Hepatocyte (in vitro differentiated cells): Measurements from ENCODE around the gene SYNRG.

Experiments used
- EZH2 ChIP-seq: fragments of 200-600 bp; sonication (generic); IDR thresholded peaks from 2 replicates; pipeline ENCODE4 v1.6.1; 2016; ENCODE audit warnings: antibody characterized with exemption, mild to moderate bottlenecking, borderline replicate concordance
- TF ChIP-seq, protein P1 (sequence below): fragments of 200-600 bp; sonication (generic); IDR thresholded peaks from 2 replicates; pipeline ENCODE4 v1.5.1; 2016; ENCODE audit warnings: antibody characterized with exemption, mild to moderate bottlenecking; ENCODE audit not compliant: poor library complexity

DNA sequence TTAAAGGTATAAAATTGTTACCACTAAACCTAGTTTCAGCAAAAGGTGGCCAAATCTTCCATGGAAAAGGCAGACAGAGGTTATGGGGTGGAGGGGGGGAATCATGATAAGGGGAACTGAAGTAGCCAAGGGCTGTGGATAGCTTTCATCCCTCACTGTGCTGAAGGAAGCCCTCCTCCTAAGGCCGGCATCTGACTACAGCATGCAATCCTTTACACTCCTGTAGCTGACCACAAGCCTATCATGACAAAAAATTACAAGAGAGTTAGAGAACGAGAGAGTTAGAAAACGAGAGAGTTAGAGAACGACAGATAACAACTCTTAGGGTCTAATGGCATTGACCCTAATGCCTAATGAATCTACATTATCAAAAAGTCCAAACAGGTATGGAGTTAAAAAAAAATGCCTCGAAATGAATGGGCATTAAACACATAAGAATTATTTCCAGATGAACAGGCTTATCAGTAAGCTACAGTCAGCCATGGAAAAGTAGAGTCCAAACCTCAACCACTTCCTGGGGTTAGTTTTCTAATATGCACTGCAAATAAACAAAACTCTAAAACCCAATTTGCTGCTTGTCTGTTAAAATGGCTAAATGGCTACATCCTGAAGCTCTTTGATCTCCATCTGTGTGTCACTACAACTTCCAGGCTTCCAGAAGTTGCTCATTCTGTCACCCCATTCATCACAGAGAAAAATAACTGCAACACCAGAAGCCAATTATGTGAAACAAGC, 89.8 kb downstream of the SYNRG start:
- TF ChIP-seq, protein P1, sequence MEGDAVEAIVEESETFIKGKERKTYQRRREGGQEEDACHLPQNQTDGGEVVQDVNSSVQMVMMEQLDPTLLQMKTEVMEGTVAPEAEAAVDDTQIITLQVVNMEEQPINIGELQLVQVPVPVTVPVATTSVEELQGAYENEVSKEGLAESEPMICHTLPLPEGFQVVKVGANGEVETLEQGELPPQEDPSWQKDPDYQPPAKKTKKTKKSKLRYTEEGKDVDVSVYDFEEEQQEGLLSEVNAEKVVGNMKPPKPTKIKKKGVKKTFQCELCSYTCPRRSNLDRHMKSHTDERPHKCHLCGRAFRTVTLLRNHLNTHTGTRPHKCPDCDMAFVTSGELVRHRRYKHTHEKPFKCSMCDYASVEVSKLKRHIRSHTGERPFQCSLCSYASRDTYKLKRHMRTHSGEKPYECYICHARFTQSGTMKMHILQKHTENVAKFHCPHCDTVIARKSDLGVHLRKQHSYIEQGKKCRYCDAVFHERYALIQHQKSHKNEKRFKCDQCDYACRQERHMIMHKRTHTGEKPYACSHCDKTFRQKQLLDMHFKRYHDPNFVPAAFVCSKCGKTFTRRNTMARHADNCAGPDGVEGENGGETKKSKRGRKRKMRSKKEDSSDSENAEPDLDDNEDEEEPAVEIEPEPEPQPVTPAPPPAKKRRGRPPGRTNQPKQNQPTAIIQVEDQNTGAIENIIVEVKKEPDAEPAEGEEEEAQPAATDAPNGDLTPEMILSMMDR = no peak
- TF ChIP-seq EZH2 = no peak
